Esophagus squamous epithelium (tissue), 4 donors: ENCODE measurements around the gene FNBP1.

ENCODE experiments used
- CTCF ChIP-seq, 6 experiments: fragments of 450-650 bp in 4 of 6; fragments of 200-600 bp in 2 of 6; sonication (generic) in 2 of 6; IDR thresholded peaks; one replicate each; pipeline ENCODE4 v1.5.1; 2016 to 2019; ENCODE audit warnings: antibody characterized with exemption in 6 of 6, mild to moderate bottlenecking in 4 of 6, moderate library complexity in 4 of 6
- POLR2A ChIP-seq, 4 donors: fragments of 450-650 bp; IDR thresholded peaks; one replicate each; pipeline ENCODE4 v1.6.1; 2017; ENCODE audit warnings: antibody characterized with exemption in 4 of 4, mild to moderate bottlenecking in 4 of 4, moderate library complexity in 3 of 4

GRCh38 chr9:129863059-129863690, 179.8 kb downstream of the FNBP1 start:
- TF ChIP-seq CTCF (IDR thresholded peaks at IDR 0.05) (no peak), POLR2A (IDR thresholded peaks at IDR 0.05) (no peak)
